Neural crest cell (in vitro differentiated cells): ENCODE measurements around the gene PTPRK. TPM values are rescaled to one million over a fixed set of nuclear protein-coding genes. Genes with fewer than 3 reads are reported as not detected.

Source experiments
- DNase-seq: peaks from one replicate; pipeline ENCODE4 v3.0.0; 2021; ENCODE audit warnings: low read depth, mixed read lengths, low spot score
- H3K27ac Mint-ChIP-seq: one replicate; pipeline ENCODE4 v1.8.0; 2021; ENCODE audit warnings: mild to moderate bottlenecking, mixed read lengths; ENCODE audit not compliant: unreplicated experiment
- H3K27me3 Mint-ChIP-seq: 2 replicates; pipeline ENCODE4 v1.8.0; 2021; ENCODE audit warnings: low read depth, mild to moderate bottlenecking, mixed read lengths
- H3K36me3 Mint-ChIP-seq: 2 replicates; pipeline ENCODE4 v1.8.0; 2021; ENCODE audit warnings: low read depth, mild to moderate bottlenecking, mixed read lengths
- H3K4me1 Mint-ChIP-seq: 2 replicates; pipeline ENCODE4 v1.8.0; 2021; ENCODE audit warnings: mixed read lengths
- H3K4me3 Mint-ChIP-seq: one replicate; pipeline ENCODE4 v1.8.0; 2021; ENCODE audit warnings: mild to moderate bottlenecking, mixed read lengths
- H3K9me3 Mint-ChIP-seq: 2 replicates; pipeline ENCODE4 v1.8.0; 2021; ENCODE audit warnings: mixed read lengths
- total RNA-seq: library from RNA; stranded (reverse); gene quantifications from 2 replicates; pipeline ENCODE4 v1.2.1, GENCODE V29; 2021
- TF ChIP-seq, protein P1 (sequence below): fragments of 200-600 bp; sonication (generic); conservative IDR thresholded peaks from 2 replicates; pipeline ENCODE4 v1.5.0; 2021; ENCODE audit warnings: antibody characterized with exemption, mild to moderate bottlenecking

The PTPRK gene
- total RNA-seq, 1 donor from 2014 or later: 30.8 TPM

DNA sequence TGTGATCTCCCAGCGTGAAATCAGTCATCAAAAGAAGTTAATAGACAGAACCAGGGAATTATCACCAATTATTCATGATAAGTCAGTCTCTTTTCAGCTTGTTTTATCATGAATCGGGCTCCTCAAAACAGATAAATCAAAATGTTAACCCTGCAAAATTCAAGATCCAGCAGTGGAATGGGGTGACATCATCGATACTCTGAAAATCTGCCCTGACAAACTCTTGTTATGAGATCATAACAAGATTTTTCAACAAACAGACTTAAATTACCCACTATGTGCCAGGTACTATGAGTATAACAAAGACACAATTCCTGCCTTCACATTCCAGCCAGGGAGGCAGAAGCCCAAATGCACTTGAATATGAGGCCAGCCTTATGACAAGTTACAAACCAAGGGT is 64.4 kb downstream of the PTPRK start:
- H3K4me1 Mint-ChIP-seq: no peaks in the 10 kb centered on the region
- H3K4me3 Mint-ChIP-seq: no peak overlapping the region
- H3K9me3 Mint-ChIP-seq: no peaks in the 10 kb centered on the region
- no peak for DNase-seq
- no peaks in the 10 kb centered on the region for H3K36me3 Mint-ChIP-seq
- TF ChIP-seq, protein P1, sequence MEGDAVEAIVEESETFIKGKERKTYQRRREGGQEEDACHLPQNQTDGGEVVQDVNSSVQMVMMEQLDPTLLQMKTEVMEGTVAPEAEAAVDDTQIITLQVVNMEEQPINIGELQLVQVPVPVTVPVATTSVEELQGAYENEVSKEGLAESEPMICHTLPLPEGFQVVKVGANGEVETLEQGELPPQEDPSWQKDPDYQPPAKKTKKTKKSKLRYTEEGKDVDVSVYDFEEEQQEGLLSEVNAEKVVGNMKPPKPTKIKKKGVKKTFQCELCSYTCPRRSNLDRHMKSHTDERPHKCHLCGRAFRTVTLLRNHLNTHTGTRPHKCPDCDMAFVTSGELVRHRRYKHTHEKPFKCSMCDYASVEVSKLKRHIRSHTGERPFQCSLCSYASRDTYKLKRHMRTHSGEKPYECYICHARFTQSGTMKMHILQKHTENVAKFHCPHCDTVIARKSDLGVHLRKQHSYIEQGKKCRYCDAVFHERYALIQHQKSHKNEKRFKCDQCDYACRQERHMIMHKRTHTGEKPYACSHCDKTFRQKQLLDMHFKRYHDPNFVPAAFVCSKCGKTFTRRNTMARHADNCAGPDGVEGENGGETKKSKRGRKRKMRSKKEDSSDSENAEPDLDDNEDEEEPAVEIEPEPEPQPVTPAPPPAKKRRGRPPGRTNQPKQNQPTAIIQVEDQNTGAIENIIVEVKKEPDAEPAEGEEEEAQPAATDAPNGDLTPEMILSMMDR: no peak
- H3K27ac Mint-ChIP-seq: no peak overlapping the region
- H3K27me3 Mint-ChIP-seq: no peaks in the 10 kb centered on the region

DNA sequence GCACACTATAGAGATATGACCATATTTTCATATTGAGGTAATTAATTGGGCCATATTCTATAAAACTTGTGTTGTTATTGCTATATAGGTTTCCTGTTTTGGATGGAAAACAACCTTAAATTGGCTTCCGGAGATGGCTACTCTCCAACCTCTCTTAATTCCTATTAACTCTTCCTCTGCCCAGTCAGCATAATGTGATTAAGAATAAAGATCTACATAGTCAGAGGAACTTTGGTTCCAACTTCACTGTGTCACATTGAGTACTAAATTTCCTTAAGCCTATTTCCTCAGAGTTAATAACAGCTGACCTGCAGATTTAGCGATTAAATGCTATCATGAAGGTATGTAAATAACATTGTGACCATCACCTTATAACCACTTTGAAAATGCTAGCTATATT is 67.7 kb downstream of the PTPRK start:
- no peak overlapping the region for H3K27ac Mint-ChIP-seq
- H3K9me3 Mint-ChIP-seq: no peaks in the 10 kb centered on the region
- H3K27me3 Mint-ChIP-seq: no peaks in the 10 kb centered on the region
- no peak for DNase-seq
- no peaks in the 10 kb centered on the region for H3K36me3 Mint-ChIP-seq
- no peak overlapping the region for H3K4me3 Mint-ChIP-seq
- no peaks in the 10 kb centered on the region for H3K4me1 Mint-ChIP-seq
- TF ChIP-seq, protein P1: no peak

DNA sequence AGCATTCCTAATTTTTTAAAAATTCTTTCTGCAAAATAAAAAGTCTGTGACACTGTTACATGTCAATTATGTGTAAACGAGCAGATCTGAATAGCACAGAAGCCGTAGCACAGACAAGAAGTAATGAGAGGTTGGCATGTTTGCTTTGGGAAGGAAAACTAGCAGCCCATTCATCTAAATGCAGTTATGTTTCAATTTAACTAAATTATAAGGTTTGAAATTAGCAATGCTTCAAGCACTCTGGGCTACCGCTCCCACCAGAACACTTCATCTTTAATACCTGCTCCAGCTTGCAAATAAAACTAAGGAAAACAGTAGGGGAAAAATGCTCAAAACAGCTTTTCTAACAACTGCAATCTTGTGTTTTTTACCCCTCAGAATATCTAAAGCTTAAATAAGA is 73.9 kb downstream of the PTPRK start:
- DNase-seq: no peak
- Mint-ChIP-seq H3K9me3 (no peaks in the 10 kb centered on the region), H3K27me3 (no peaks in the 10 kb centered on the region), H3K27ac (no peak overlapping the region), H3K36me3 (peaks cover 4% of the 10 kb centered on the region), H3K4me3 (no peak overlapping the region), H3K4me1 (no peaks in the 10 kb centered on the region)
- TF ChIP-seq, protein P1: no peak

DNA sequence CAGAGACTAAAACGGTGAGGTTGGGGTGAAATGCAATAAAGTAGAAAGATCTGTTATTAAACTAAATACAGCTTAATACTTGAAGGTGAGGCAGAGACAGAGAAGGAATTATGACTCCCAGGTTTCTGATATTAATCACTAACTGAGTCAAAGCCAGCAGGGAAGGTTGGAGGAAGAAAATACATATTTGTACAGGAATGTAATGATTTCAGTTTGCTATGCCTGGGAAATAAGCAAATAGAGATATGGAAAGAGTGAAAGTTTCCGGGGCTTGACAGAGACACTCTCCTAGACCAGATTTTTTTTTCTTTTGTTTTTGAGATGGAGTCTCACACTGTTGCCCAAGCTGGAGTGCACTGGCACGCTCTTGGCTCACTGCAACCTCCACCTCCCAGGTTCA is 76.8 kb downstream of the PTPRK start:
- H3K4me1 Mint-ChIP-seq: no peaks in the 10 kb centered on the region
- no peak overlapping the region for H3K4me3 Mint-ChIP-seq
- H3K9me3 Mint-ChIP-seq: no peaks in the 10 kb centered on the region
- no peaks in the 10 kb centered on the region for H3K27me3 Mint-ChIP-seq
- peaks cover 4% of the 10 kb centered on the region for H3K36me3 Mint-ChIP-seq
- H3K27ac Mint-ChIP-seq: no peak overlapping the region
- TF ChIP-seq, protein P1: no peak
- no peak for DNase-seq

DNA sequence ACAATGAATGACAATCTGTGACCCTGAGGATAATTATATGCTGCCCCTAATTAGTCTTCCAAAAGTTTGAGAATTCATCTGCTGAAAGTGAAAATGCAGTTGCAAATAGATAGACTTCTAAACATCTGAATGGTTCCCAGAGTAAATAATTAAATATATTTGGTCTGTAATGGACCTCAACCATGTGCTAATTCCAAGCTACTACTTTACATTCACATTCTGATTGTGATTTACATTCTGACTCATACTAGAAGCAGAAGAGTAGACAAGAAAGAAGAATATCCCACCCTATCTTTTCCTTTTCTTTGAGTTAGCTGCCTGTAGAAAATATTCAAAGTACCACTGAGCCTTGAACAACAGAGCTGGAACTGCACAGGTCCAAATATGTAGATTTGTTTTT is 80.8 kb downstream of the PTPRK start:
- TF ChIP-seq, protein P1: no peak
- no peak overlapping the region for H3K4me3 Mint-ChIP-seq
- peaks cover 3% of the 10 kb centered on the region for H3K4me1 Mint-ChIP-seq
- peaks cover 4% of the 10 kb centered on the region for H3K36me3 Mint-ChIP-seq
- H3K9me3 Mint-ChIP-seq: no peaks in the 10 kb centered on the region
- DNase-seq: no peak
- no peak overlapping the region for H3K27ac Mint-ChIP-seq
- no peaks in the 10 kb centered on the region for H3K27me3 Mint-ChIP-seq

DNA sequence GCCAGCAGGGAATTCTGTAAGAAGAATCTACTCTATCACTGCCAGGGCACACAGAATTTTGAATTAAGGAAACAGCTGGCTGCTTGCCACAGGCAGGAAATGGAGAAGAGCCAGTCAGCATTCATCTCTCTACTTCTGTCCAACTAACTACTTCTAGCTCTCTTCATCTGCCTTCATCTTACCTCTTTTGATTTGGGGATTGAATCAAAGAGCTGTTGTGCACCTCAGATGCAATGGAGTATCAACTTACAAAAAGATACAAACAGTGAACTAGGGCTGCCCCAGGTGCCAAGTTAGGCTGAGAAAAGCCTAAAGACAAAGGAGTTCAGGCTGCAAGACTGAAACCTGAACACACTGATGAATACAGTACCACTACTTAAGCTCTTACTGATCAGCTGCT is 82.0 kb downstream of the PTPRK start:
- Mint-ChIP-seq H3K27ac (no peak overlapping the region), H3K4me1 (peaks cover 3% of the 10 kb centered on the region), H3K36me3 (peaks cover 4% of the 10 kb centered on the region), H3K4me3 (no peak overlapping the region), H3K27me3 (no peaks in the 10 kb centered on the region), H3K9me3 (peaks cover 2% of the 10 kb centered on the region)
- no peak for DNase-seq
- TF ChIP-seq, protein P1: no peak
